Liver (tissue), 3 donors: Measurements from ENCODE around the gene KCNG1.

Source experiments
- EGR1 ChIP-seq, 2 donors: IDR thresholded peaks; 2 replicates each; pipeline ENCODE4 v1.6.1; 2016 to 2018; ENCODE audit warnings: antibody characterized with exemption in 2 of 2, low read depth in 2 of 2
- FOXA1 ChIP-seq: IDR thresholded peaks from 2 replicates; pipeline ENCODE4 v1.6.1; 2016; ENCODE audit warnings: antibody characterized with exemption
- GABPA ChIP-seq, 2 donors: IDR thresholded peaks in 1 of 2; conservative IDR thresholded peaks in 1 of 2; 2 replicates each; pipeline ENCODE4 v1.6.1; 2016; ENCODE audit warnings: antibody characterized with exemption in 2 of 2, mild to moderate bottlenecking in 1 of 2, moderate library complexity in 1 of 2
- MAX ChIP-seq: IDR thresholded peaks from 2 replicates; pipeline ENCODE4 v1.6.1; 2016; ENCODE audit warnings: antibody characterized with exemption
- REST ChIP-seq: IDR thresholded peaks from 2 replicates; pipeline ENCODE4 v1.6.1; 2016; ENCODE audit warnings: antibody characterized with exemption, mild to moderate bottlenecking
- TAF1 ChIP-seq: conservative IDR thresholded peaks from 2 replicates; pipeline ENCODE4 v1.6.1; 2016; ENCODE audit warnings: antibody characterized with exemption, mild to moderate bottlenecking
- ZBTB33 ChIP-seq: IDR thresholded peaks from 2 replicates; pipeline ENCODE4 v1.6.1; 2016; ENCODE audit warnings: antibody characterized with exemption
- TF ChIP-seq, protein P1 (sequence below): fragments of 150-350 bp; IDR thresholded peaks from 2 replicates; pipeline ENCODE4 v1.5.1; 2017; ENCODE audit warnings: improper control_type of control experiment, low read depth, low read length; ENCODE audit not compliant: missing input control
- TF ChIP-seq, protein P2 (sequence below): IDR thresholded peaks from 2 replicates; pipeline ENCODE4 v1.6.1; 2016; ENCODE audit warnings: antibody characterized with exemption
- donor health status: healthy.
- donor health status: healthy.

GRCh38 chr20:51058017-51058416, 35.1 kb upstream of the KCNG1 start:
- TF ChIP-seq MAX (no peak), TAF1 (no peak), GABPA (IDR thresholded peaks at IDR 0.05 in 1 of 2, conservative IDR thresholded peaks at IDR 0.05 in 1 of 2) (no peak), EGR1 (IDR thresholded peaks at IDR 0.05; ENCODE audit: low read depth in 2 of 2) (no peak), FOXA1 (no peak), ZBTB33 (no peak), REST (no peak)
- TF ChIP-seq, protein P1, sequence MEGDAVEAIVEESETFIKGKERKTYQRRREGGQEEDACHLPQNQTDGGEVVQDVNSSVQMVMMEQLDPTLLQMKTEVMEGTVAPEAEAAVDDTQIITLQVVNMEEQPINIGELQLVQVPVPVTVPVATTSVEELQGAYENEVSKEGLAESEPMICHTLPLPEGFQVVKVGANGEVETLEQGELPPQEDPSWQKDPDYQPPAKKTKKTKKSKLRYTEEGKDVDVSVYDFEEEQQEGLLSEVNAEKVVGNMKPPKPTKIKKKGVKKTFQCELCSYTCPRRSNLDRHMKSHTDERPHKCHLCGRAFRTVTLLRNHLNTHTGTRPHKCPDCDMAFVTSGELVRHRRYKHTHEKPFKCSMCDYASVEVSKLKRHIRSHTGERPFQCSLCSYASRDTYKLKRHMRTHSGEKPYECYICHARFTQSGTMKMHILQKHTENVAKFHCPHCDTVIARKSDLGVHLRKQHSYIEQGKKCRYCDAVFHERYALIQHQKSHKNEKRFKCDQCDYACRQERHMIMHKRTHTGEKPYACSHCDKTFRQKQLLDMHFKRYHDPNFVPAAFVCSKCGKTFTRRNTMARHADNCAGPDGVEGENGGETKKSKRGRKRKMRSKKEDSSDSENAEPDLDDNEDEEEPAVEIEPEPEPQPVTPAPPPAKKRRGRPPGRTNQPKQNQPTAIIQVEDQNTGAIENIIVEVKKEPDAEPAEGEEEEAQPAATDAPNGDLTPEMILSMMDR, result no peak
- TF ChIP-seq, protein P2, sequence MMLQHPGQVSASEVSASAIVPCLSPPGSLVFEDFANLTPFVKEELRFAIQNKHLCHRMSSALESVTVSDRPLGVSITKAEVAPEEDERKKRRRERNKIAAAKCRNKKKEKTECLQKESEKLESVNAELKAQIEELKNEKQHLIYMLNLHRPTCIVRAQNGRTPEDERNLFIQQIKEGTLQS, result no peak
